ENCODE data around the gene DCST1.

DCST1 gene

DNA sequence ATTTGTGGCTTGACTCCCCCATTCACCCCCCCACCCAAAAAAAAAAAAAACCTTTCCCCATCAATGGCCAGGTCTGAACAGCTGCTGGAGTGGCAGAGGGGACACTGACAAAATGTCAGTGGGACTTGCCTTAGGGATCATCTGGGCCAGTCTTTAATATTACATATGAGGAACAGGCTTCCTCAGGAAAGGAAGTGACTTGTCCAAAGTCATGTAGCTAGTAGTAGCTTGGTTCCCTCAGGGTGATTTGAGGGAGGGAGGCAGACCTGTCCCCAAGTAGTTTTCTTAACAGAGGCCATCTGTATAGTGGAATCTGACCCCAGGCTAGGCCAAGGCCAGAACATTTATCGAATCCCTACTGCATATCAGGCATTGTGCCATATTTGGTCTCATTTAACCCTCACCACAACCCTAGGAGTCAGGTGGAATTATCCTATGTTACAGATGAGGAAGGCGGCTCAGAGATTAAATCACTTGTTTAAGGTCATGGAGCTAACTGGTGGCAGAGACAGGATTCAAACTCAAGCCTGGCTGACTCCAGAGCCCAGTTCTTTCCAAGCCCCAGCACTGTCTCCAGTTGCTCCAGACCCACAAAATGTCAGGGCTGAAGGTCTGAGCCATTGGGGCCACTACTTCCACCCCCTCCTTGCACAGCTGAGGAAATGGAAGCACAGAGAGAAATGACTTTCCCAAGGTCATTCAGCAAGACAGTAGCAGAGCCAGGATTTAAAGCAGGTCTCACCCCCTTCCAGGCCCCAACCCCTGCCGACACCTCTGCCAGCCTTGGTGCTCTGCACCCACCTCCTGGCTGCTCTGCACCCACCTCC, 20.6 kb upstream of the DCST1 start:
- no peak for DNase-seq (ENCODE audit: low read depth in 2 of 2)

DNA sequence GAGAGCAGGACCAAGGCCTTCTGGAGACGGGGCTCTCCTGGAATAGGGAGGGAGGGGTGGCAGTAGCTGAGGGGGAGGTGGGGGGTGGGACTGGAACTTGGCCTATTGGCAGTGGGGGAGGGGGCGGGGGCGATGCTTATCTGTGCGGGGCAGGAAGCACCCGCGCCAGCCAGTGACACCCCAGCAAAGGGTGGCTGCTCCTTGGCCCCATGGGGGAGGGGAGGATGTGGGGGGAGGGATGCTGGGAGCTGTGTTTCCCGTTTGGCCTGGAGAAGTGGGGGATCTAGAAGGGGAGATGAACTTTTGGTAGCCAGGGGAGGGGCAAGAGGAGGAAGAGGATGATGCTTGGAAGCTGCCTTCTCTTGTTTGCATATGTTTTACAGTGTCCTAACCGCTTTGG, 20.0 kb upstream of the DCST1 start:
- no peak for DNase-seq (ENCODE audit: low read depth in 2 of 2)

DNA sequence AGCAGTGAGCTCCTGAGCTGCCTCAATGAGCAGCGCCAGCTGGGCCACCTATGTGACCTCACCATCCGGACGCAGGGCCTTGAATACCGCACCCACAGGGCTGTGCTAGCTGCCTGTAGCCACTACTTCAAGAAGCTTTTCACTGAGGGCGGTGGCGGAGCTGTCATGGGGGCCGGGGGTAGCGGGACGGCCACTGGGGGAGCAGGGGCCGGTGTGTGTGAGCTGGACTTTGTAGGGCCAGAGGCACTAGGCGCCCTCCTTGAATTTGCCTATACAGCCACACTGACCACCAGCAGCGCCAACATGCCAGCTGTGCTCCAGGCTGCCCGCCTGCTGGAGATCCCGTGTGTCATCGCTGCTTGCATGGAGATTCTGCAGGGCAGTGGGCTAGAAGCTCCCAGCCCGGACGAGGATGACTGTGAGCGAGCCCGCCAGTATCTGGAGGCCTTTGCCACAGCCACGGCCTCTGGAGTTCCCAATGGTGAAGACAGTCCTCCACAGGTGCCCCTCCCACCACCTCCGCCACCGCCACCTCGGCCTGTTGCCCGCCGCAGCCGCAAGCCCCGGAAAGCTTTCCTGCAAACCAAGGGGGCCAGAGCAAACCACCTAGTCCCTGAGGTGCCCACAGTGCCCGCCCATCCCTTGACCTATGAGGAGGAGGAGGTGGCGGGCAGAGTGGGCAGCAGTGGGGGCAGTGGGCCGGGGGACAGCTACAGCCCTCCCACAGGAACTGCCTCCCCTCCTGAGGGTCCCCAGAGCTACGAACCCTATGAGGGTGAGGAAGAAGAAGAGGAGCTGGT, 18.7 kb upstream of the DCST1 start:
- no peak for DNase-seq (ENCODE audit: low read depth in 2 of 2)

DNA sequence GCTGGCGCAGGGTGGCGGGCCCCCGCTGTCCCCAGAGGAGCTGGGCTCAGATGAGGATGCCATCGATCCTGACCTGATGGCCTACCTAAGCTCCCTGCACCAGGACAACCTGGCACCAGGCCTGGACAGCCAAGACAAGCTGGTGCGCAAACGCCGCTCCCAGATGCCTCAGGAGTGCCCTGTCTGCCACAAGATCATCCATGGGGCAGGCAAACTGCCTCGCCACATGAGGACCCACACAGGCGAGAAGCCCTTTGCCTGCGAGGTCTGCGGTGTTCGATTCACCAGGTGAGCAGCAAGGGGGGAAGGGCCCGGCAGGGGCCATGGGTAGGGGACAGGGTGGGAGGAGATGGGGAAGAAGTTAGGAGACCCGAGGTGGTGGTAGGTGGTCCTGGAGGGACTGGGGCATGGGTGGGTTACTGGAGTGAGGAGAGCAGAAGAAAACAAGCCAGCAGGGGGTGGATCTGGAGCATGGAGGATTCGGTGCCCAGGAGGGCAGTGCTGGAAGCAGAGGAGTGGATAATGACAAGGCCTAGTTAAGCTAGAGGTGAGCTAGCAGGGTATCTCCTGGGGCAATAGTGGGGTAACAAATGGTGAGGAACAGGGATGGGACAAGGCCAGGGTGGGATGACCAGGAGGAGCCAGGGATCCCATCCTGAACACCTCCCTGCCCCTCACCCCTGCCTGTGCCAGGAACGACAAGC, 17.9 kb upstream of the DCST1 start:
- no peak for DNase-seq (ENCODE audit: low read depth in 2 of 2)

DNA sequence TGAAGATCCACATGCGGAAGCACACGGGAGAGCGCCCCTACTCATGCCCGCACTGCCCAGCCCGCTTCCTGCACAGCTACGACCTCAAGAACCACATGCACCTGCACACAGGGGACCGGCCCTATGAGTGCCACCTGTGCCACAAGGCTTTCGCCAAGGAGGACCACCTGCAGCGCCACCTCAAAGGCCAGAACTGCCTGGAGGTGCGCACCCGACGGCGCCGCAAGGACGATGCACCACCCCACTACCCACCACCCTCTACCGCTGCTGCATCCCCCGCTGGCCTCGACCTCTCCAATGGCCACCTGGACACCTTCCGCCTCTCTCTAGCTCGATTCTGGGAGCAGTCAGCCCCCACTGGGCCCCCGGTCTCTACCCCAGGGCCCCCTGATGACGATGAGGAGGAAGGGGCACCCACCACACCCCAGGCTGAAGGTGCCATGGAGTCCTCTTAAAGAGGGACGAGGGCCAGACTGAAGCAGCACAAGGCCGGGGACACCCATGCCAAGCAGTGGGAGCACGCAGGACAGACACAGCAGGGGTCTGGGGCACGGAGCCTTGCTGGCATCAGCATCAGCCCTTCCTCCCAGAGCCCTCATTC, 17.3 kb upstream of the DCST1 start:
- DNase-seq (ENCODE audit: low read depth in 2 of 2), result no peak

DNA sequence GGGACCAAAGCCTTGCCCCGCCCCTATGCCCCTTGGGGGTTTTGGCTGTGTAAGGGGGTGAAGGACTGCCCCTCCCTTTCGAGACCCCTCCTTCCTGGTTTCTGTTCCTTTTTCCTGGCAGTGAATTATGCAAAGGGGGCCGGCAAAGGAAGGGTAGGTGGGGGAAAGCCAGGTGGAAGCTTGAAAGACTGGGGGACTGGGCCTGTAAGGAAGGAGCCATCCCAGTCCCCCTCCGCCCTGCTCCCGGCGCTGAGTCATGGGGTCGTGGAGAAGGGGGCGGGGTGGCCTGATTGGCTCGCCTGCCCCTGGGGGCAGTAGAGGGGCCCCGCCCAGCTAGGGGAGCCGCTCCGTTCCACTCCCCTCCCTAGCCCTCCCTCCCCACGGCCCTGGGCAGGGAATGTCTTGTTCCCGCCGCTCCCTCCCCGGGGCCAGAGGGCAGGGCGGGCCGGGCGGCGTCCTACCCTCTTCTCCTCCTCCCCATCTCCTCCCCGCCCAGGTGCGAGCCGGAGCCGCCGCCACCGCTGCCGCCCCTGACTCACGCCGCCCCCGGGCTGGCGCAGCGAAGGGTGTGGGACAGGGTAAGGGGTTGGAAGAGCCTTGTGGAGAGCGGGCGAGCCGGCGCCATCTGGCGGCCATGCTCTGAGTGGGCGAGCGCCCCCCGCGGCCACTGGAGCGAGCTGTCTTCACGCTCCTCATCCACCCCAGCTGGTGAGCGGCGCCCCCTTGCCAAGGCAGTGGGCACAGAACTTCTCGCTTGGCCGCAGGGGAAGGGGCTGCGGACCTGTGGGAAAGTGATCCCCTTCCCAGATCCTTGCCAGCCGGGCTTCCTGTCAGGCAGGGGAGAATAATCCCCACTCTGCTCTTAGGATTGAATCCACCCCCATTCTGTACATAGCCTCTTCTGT, 16.3 kb upstream of the DCST1 start:
- peak; percentile 81 to 83 for DNase-seq (ENCODE audit: low read depth in 2 of 2)

DNA sequence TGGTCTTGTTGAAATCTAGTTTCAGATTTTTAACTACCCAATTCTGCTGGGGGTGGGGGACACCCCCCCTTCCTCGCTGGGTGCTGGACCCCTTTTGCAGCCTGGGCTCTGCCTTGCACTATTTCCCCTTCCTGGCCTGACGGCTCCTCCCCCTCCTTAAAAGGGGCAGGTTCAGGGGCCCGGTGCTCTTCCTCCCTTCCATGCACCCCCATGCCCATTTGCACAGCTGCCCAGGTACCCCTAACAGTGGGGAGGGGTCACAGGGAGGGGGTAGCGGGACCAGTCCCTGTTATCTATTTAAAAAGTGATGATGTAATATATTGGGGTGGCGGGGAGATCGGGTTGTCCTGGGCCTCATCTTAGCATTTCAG, 15.7 kb upstream of the DCST1 start:
- DNase-seq (ENCODE audit: low read depth in 2 of 2), result no peak

DNA sequence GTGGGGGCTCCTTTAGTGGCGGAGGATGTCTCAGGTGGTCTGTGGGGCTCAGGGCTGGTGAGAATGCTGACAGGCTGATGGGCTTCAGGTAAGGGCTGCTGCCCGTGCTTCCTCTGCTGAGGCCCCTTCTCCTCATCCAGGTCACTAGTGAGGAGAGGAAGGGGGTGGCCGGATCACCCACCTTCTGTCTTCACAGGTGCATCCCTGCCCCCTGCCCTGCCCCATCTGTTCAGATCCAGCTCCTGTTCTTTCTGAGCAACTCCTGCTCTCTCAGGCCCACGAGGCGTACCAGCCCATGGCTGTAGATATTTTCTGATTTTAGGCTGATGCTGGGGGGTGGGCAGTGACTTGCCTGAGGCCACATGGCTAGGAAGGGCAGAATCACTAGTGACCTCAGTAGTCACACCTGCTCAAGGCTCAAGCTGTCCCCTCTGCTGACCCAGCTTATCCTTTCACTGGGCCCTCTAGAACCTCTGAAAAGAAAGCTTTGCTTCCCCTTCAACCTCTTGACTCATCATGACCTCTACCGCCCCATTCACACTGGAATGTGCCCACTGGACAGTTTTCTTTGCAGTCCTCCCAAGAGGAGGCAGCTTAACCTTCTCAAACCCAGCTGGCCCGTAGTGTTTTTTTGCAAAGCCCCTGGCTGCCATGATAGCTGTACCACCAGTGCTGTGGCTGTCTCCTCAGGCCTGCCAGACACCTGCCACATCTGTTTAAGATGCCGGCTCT, 14.8 kb upstream of the DCST1 start:
- no peak for DNase-seq (ENCODE audit: low read depth in 2 of 2)

DNA sequence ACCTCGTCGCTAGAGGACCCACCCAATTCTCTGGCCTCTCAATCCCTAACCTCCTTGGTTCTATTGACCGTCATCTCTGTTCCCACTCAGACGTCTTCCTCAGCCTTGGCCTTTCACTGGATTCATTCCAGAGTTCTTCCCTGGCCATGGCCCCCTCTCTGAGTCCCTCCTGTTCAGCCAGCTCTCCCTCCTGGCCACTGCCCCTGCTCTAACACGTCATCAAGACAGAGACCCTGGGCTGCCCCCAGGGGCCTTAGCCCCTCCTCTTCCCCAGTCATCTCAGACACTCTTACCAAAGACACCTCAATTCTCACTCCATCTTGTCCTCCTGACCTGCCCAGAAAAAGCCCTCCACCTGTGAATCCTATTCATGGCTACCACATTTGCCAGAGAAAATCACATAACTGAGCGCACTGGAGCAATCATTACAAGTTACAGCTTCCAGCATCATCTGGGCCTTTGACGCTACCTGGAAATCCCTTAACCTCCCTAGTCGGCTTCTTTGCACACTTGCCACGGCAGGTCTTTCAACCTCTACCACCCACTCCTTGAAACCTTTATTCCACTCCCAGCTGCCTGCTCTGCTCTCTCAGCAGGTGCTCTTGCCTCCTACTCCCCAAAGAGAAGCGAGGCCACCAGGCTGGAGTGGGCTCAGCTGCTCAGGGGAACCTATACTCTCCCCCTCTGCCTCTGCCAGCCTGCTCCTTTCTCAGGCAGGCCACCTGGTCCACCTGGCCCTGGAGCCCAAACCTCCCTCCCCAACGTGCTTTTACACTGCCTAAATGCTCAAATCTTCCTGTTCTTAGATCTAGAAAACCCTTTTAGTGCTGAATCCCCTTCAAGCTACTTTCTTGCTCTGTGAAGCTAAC, 14.0 kb upstream of the DCST1 start:
- no peak for DNase-seq (ENCODE audit: low read depth in 2 of 2)

DNA sequence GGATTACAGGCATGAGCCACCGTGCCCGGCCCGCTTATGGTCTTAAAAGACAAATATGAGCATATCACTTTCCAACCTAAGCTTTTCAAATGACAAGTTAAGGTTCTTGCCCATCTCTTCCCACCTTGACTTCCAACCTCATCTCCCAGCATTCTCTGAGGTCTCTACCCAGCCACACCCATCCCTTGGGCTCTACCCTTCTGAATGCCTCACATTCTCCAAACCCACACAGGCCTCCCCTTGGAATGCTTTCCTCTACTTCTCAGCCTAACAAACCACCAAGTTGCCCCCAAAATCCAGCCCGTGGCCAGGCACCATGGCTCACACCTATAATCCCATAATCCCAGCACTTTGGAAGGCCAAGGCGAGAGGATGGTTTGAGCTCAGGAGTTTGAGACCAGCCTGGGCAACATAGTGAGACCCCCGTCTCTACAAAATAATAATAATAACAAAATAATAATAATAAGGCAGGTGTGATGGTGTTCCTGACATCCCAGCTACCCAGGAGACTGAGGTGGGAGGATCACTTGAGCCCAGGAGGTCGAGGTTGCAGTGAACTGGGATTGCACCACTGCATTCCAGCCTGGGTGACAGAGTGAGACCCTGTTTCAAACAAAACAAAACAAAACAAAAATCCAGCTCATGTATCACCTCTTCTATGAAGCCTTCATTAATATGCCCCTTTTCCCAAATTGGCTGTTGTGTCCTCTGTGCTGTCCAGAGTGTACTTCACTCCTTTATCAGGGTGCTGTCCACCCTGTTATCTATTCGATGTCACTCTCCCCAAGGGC, 11.3 kb upstream of the DCST1 start:
- DNase-seq (ENCODE audit: low read depth in 2 of 2), result no peak

DNA sequence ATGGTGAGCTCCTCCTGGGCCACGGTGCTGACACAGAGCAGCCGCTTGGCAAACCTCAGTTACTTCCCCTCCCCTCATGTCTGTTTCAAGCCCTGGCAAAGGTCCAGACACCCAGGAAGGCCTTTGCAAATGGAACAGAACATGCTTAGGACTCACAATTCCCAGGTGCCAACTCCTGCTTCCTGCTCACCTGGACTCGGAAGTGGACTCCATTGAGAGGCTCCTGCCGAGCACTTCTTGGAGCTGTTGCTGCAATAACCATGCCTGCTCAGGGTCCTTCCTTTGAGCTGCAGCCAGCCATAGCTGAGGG, 10.7 kb upstream of the DCST1 start:
- DNase-seq (ENCODE audit: low read depth in 2 of 2), result no peak

DNA sequence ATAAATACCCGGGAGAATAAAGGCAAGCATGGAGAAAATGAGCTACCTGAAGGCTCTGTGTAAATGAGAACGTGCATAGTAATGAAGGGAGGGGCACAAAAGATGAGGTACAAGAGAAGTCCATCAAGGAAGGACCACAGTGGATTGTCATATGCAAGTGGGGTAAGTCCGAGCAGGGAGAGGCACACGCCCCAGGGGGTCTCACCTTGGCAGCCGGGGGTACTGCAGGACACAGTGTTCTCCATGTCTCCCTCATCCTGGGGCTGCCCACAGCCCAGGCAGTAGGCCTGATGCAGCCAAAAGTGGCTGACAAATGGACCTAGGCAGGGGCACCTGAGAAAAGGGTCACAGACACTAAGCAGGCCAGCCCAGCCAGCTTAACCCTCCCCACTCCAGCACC, 10.0 kb upstream of the DCST1 start:
- DNase-seq (ENCODE audit: low read depth in 2 of 2), result no peak

DNA sequence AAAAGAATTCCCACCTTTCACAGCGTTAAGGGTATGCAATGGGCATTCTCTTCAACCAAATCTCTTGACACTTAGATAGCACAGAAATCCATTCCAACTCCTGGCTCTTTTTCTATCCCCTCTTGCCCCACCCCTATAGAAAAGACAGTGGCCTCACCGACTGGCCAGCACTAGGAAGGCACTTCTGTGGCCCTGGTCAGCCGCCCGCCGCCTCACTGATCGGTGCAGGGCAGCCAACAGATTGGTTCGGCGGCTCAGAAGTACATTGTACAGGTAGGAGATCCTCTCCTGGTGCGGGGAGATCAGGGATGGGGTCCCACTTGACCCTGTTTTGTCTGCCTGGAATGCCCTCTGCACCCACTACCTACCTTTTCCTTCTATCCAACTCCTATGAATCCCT, 9.3 kb upstream of the DCST1 start:
- no peak for DNase-seq (ENCODE audit: low read depth in 2 of 2)

DNA sequence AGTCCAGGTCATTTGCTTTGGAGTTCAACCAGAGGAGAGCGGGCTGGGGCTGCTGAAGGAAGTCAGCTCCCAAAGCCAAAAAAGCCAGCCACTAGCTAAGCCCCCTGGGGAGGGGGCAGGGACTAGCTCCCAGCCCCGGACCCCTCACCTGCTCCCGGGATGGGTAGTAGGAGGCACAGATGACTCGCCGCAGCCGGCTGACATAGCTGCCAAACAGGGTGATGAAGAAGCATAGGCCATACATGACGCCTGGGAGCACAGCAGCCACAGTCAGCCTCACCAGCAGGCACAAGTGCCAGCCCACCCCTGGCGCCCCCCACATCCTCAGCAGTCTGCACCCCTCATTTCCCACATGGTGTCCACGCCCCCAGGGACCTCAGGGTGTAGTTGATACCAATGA, 7.5 kb upstream of the DCST1 start:
- DNase-seq (ENCODE audit: low read depth in 2 of 2), result no peak

DNA sequence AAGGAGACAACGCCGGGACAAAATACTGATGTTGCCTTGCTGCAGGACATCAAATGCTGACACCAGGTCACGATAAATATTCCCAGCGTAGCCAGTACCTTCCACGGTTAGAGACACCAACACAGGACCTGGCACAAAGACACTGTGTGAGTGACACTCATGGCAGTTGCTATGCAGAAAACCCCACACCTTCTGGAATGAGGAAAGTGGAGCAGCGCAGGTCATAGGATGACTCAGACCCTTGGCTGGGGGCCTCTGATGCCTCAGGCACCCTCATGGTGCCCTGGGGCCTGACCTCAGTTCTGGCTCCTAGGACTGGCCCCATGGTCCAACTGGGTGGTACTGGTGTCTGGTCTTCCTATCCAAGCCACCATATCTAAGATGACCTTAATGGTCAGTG, 7.0 kb upstream of the DCST1 start:
- DNase-seq (ENCODE audit: low read depth in 2 of 2), result no peak

DNA sequence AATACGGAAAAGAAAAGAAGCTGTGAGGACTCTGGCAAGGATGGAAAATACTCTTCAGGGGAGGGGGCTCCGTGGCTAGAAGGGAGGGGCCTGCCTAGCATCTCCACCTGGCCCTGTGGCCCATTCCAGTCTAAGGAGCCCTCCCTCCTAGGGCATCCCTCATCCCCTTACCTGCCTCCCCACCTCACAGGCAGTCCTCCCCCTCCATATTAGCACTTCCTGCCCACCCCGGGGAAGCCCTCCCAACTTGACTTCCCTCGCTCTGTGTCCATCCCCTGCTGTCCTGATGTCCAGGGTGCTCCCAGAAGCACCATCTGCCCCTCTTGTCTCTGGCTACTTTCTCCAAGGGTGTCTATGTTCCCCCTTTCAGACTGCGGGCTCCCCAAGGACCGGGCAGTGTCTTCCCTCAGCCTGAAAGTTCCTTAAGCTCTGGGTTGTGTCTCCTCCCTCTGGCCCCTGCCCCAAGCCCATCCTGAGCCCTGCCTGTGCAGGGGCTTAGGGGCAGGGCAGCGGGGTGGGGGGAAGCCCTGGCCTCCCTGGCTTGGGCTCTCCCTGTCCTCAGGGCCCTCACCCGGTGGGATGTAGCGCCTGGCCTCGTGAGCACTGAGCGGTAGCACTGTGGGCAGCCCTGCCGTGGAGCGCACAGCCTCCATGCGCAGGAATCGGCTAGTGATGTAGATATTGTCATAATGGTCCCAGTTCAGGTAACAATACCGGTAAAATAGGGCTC, 3.9 kb upstream of the DCST1 start:
- no peak for DNase-seq (ENCODE audit: low read depth in 2 of 2)

DNA sequence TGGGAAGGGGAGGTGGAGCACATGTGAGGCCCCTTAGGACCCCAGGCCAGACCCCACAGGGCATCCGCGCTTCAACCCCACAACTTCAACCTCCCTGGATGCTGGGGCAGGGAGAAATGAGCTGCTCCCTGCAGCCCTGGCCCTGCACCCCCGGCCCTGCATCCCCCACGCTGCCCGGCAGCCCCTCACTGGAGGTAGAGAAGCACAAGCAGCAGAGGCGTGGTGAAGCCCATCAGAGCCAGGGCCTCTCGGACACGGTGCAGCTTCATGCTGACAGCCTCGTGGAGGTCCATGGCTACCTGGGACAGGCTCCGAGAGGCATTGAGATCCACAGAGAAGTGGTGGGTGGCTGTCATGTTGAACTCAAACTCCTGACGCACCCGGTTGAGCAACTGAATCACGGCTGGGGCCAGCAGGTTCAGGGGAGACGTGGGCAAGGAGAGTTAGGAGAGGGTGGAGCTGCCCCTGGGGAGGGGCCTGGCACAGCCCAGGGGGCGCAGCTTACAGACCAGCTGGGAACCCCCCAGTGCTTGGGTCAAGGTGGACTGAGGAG, 3.3 kb upstream of the DCST1 start:
- DNase-seq (ENCODE audit: low read depth in 2 of 2), result no peak

DNA sequence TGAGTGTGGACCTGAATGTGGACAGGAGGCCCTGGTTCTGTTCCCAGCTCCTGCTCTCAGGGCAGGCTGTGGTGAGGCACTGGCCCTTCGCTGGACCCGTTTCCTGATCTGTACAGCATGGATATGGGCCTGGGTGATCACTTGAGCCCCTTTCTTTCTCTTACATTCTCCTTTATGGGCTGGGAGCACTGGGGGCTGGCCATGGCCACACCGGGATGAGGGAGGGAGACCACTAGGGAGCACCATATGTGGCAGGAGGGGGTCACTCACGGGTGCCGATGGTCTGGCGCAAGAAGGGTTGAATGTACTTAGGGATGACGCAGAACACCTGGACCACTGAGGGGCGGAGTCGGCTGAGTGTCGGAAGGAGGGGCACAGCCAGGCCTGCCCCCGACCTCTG, 2.7 kb upstream of the DCST1 start:
- no peak for DNase-seq (ENCODE audit: low read depth in 2 of 2)

All from stimulated activated CD8-positive, alpha-beta memory T cell treated with anti-CD3 and anti-CD28 coated beads, Interleukin-2, amount 100 ng/mL, for 1 hour (primary cell).